ENCODE results near the gene METTL8.

GRCh38 chr2:171452773-171453172 is 19.0 kb upstream of the METTL8 start:
- TF ChIP-seq CTCF (IDR thresholded peaks at IDR 0.05) (no peak), EP300 (IDR thresholded peaks at IDR 0.05) (no peak), POLR2A (IDR thresholded peaks at IDR 0.05) (no peak)
